GM19467 (cell line): Measurements from ENCODE around the gene GPSM1.

Source experiments
- ATAC-seq: cut with Tn5 transposase; IDR thresholded peaks from one replicate; pipeline ENCODE4 v1.9.1; 2021; ENCODE audit warnings: mild to moderate bottlenecking, moderate library complexity; ENCODE audit not compliant: unreplicated experiment

Gene GPSM1

DNA sequence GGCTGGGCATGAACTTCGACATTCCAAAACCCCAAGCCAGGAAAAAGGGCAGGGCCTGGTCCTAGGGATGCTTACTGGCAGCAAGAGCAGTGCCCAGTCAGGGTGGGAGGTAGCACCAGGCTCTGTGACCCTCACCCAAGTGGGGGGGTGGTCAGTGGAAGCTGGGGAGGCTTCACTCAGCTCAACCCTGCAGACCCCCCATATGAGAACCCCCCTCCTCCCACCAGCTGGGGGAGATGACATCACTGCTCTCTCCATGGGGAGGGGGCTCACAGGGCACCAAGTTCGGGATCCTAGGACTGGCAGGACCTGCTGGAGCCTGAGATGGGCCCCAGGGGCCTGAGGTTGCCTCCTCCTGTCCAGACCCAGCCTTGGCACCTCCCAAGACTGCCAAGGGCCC lies 31.5 kb downstream of the GPSM1 start:
- no peak for ATAC-seq

GRCh38 chr9:136359774-136360718 lies 32.7 kb downstream of the GPSM1 start:
- no peak for ATAC-seq

DNA sequence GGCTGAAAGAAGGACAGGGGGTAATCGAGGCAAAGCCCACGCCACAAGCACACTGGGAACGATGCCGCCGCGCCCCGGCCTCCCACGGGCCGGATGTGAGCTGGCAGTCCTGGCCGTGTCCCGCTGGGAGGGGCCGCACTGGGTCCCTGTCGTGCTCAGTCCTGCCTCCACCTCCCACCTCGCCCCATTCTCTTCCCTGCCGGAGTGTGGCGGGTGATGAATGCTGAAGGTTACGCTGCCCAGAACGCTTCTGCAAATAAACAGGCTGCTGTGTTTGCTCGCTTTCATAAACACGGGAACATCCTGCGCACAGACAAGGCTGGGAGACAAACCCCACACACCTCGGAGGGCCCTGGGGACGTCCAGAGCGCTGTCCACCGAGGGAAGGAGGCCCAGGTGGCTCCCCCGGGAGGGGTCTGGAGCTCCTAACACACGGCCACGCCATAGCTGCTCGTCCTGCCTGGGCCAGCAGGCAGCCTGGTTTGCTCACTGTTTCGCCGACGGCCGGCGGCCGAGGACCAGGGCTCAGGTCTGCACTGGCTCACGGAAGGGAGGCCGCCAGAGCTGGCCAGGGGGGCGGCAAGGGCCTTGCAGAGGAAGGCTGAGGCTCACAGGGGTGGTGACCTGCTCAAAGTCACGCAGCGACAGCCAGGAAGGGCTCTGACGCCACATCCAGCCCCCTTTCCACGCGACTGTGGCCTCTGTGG lies 33.9 kb downstream of the GPSM1 start:
- ATAC-seq, result no peak

DNA sequence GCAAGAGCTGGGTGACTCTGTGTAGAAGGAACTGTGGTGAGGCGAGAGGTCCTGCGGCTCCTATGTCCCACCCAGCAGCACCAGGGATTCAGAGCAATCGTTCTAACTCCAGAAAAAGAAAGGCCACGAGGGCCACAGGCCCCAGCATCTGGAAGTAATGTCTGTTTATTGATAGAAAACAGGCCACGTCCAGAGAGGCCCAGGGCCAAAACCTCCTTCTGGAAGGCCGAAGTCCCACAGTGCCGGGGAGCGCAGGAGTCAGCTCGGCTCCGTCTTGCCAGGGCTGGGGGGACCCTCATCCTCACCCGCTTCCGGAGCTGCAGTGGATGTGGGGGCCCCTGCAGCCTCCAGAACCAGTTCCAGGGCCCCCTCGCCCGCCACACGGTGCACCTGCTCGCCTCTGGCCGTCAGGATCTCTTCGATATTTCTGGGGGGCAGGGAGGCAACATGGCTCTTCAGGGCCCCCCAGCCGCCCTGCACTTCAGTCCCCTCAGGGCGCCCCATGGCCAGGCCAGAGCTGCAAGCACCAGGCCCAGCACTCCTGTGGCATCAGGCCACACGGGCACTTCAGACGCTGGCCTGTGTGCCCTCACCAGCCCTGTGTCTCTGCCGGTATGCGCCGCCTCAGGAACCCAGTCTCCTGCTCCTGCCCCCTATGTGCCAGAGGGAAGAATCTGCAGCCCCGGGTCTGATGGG lies 34.6 kb downstream of the GPSM1 start:
- ATAC-seq, result no peak

DNA sequence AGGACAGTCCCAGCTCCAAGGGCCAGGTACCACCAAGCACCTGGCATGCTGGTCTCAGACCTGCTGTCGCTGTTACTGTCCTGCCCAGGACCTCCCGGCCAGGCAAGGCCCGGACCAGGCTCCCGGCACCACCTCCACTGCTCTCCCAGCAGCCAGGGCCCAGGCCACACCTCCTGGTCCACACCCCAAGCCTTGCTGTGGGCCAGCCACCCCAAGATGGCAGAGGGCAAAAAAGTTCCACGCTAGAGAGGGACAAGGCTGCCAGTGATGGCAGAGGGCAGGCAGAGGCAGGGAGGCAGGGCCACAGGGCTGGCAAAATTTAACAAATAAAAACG lies 35.1 kb downstream of the GPSM1 start:
- no peak for ATAC-seq

DNA sequence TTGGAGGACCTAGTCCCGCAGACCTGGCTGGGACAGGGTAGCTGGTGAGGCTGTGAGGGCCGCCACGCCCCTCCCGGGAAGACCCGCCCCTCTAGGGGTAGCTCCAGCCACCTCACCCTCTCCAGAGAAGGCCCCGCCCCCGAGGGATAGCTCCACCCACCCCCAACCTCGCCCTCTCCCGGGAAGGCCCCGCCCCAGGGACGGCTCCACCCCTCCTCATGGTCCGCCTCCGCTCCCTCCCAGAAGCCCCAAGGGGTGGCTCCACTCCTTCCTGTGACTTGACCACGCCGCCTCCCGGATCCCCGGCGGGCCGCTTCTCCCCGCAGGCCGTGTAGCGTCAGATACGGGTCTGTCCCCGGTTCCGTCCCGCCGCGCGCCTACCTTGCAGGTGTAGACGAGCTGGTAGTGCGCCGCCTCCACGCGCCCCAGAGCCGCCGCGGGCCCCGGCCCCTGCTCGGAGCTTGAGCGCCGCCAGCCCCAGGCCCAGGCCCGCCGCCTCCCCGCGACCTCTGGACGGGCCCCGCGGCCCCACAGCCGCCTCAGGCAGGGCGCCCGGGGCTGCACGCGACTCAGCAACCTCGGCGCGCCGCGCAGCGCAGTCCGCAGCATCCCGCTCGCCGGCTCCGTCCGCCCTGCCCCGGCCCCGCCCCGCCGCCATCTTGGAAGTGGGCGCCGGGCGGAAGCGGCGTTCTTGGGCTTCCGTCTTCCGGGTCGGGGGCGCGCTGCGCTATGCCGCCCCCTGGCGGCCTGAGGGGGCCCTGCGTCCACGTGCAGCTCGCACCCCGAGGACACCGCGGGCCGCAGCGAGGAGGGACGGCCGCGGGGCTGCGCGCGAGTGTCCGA lies 36.0 kb downstream of the GPSM1 start, which contains the start of gene DNLZ:
TSS of gene DNLZ (minus strand) at position 639 of the 843 bp plus-strand sequence. CDS start at position 609, 30 bp downstream.
- peak; percentile 65 for ATAC-seq

GRCh38 chr9:136363949-136364748 lies 36.8 kb downstream of the GPSM1 start:
- ATAC-seq, result no peak

GRCh38 chr9:136364942-136365774 lies 37.8 kb downstream of the GPSM1 start:
- ATAC-seq, result no peak

GRCh38 chr9:136365775-136366222 lies 38.5 kb downstream of the GPSM1 start:
- ATAC-seq, result no peak

GRCh38 chr9:136366826-136367225 lies 39.5 kb downstream of the GPSM1 start:
- no peak for ATAC-seq

- no peak for ATAC-seq
Observed at GRCh38 chr9:136367296-136368145, 40.2 kb downstream of the GPSM1 start.

- ATAC-seq, result no peak
Observed at GRCh38 chr9:136368190-136368589, 40.9 kb downstream of the GPSM1 start.

DNA sequence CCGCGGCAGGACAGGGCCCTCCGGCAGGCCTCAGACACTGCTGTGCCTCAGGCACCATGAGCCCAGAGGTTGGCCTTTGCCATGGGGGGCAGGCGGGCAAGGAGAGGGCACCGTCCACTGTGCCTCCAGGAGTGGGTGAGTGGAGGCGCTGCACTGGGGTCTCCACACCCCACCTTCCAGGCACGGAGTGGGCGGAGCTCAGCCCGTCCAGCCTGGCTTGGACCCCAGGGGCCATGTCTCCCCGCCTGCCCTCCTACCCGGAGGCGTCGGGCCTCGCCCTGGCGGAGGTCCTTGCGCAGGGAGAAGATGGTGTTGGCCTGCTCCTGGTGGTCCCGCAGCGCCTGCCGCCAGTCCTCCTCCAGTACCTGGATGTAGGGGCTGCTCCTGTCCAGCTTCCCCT lies 42.7 kb downstream of the GPSM1 start:
- no peak for ATAC-seq

DNA sequence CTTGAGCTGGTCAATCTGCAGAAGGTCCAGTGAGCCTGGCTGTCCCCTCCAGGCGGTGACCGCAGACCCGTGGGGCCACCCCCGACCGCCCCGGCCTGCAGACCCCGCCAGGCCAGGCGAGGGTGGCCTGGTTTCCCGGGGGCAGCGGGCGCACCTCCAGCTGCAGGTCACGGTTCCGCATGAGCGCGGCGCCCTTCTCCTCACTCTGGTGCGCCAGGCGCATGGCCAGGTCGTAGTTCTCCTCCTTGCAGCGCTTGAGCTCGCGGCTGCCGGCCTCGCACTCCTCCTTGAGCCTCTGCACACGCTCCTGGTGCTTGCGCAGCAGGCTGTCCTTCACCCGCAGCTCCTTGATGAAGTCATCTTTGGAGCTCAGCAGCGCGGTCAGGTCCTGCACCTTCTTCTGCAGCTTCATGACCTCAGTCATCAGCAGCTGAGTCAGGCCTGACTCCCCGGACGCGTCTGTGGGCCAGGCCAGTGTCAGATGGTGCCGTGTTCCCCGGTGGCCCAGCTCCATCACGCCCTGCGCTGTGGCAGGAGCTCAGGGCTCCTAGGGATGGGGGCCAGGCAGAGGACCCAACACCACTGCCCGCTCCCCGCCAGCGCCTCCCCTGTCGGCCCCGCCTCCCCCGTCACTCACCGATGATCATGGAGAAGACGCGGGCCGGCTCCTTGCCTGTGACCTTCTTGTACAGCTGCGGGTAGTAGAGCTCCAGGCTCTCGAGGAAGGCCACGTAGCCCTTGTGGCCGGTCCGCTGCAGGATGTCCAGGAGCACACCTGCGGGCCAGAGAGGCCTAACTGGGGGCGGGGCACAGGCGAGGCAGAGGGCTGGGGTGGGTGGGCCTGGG lies 43.6 kb downstream of the GPSM1 start:
- no peak for ATAC-seq

DNA sequence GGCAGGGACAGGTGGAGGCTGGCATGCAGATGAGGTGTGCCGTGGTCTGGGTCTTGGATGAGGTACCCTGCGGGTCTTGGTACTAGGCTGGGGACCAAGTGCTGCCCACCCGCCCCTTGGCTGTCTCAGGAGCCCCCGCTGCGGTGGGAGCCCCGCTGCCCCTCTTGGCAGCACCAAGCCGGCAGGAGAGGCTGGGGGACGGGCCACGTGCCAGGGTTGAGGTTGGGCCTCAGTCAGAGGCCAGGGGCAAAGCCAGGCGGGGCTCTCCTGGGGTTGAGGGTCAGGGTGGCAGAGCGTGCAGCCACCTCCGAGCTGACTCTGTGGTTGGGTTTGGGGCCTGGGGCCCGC lies 44.2 kb downstream of the GPSM1 start:
- ATAC-seq, result no peak

DNA sequence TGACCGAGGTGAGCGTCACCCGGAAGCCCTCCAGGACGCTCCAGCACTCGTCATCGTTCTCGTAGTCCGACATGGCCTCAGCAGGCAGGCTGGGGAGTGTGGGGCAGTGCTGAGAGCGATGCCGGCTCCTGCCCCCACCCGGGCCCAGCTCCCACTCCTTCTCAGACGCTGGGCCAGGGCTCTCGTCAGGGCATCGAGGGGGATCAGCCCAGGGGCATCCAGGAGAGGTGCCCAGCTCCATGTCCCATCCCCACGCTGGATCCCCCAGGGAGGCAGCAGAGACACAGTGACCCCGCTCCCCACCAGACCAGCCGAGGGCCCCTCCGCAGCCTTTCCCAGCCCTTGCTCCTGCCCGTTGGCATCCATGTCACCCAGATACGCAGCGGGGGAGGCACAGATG lies 44.7 kb downstream of the GPSM1 start:
- ATAC-seq, result no peak
